HepG2 (cell line): ENCODE measurements around the gene PRKCD. TPM values are rescaled to one million over a fixed set of nuclear protein-coding genes. Genes with fewer than 3 reads are reported as not detected.

Experiments used
- ATAC-seq: fragments of 200-7000 bp; cut with Tn5 transposase; 3 replicates; pipeline ENCODE4 v1.9.1; 2020; ENCODE audit warnings: mild to moderate bottlenecking, moderate library complexity
- BruUV-seq: library from RNA; stranded (reverse); fragments of 400-500 nt; replicated peaks from 2 replicates; lab custom pipeline; 2021; lab: Mats Ljungman, UMichigan
- CTCF ChIA-PET: fragments of 300-600 bp; formaldehyde crosslinking; extraction: SDS; loops from one replicate; lab custom pipeline; 2021; ENCODE audit warnings: low total read pairs, inconsistent platforms, low intra/inter-chr PET ratio; lab: Yijun Ruan, JAX
- POLR2A ChIA-PET: fragments of 350-600 bp; sonication (Branson Sonifier 250); formaldehyde crosslinking; loops from one replicate; lab custom pipeline; 2020; ENCODE audit warnings: antibody characterized with exemption, inconsistent platforms; lab: Yijun Ruan, JAX
- DNase-seq: peaks from one replicate; pipeline ENCODE4 v3.0.0-alpha.2; 2015; ENCODE audit warnings: low spot score
- FAIRE-seq: peaks from 3 replicates; lab custom pipeline; 2011; peaks lifted over from hg19 to GRCh38; lab: Jason Lieb, UNC
- H2AFZ ChIP-seq: one replicate; pipeline ENCODE4 v1.6.1; 2011; ENCODE audit warnings: low read length, inconsistent platforms
- H3K27ac ChIP-seq: fragments of 300-600 bp; 3 replicates; pipeline ENCODE4 v1.8.0; 2011; ENCODE audit warnings: mixed run types, mild to moderate bottlenecking, mixed read lengths, low read length, inconsistent platforms; ENCODE audit not compliant: insufficient read depth; ENCODE audit errors: extremely low read length
- H3K27me3 ChIP-seq, 2 experiments: fragments of 200-600 bp in 1 of 2; 2 replicates in 1 of 2; 3 replicates in 1 of 2; pipeline versions ENCODE4 v1.6.0 to v1.8.0; 2011; ENCODE audit warnings: low read length in 2 of 2, mild to moderate bottlenecking in 2 of 2, moderate library complexity in 2 of 2, inconsistent platforms in 1 of 2; ENCODE audit not compliant: insufficient read depth in 2 of 2, control insufficient read depth in 1 of 2
- H3K36me3 ChIP-seq, 2 experiments: fragments of 200-600 bp in 1 of 2; replicated peaks in 1 of 2; 2 replicates in 1 of 2; 3 replicates in 1 of 2; pipeline versions ENCODE4 v1.5.1 to v1.8.0; 2011; ENCODE audit warnings: low read length in 2 of 2, inconsistent platforms in 1 of 2; ENCODE audit not compliant: insufficient read depth in 2 of 2, control insufficient read depth in 1 of 2
- H3K4me1 ChIP-seq: 2 replicates; pipeline ENCODE4 v1.5.1; 2012; ENCODE audit warnings: low read length, inconsistent platforms; ENCODE audit not compliant: insufficient read depth
- H3K4me2 ChIP-seq: 2 replicates; pipeline ENCODE4 v1.6.0; 2011; ENCODE audit warnings: low read depth, low read length, inconsistent platforms
- H3K4me3 ChIP-seq, 3 experiments: fragments of 200-600 bp in 1 of 3; sonication (generic), shearing (Covaris generic) in 1 of 3; replicated peaks in 1 of 3; 2 replicates each; pipeline ENCODE4 v1.5.1; 2011 to 2016; ENCODE audit warnings: low read length in 3 of 3, inconsistent platforms in 2 of 3, low read depth in 2 of 3, mild to moderate bottlenecking in 2 of 3, control low read depth in 1 of 3, mixed read lengths in 1 of 3; ENCODE audit not compliant: insufficient read depth in 1 of 3
- H3K79me2 ChIP-seq: one replicate; pipeline ENCODE4 v1.6.1; 2011; ENCODE audit warnings: low read length, inconsistent platforms; ENCODE audit not compliant: insufficient read depth
- H3K9ac ChIP-seq: 2 replicates; pipeline ENCODE4 v1.6.0; 2011; ENCODE audit warnings: mild to moderate bottlenecking, low read depth, low read length, inconsistent platforms; ENCODE audit not compliant: insufficient read depth
- H3K9me3 ChIP-seq: 2 replicates; pipeline ENCODE4 v1.5.1; 2012; ENCODE audit warnings: mild to moderate bottlenecking, low read length
- H4K20me1 ChIP-seq: 2 replicates; pipeline ENCODE4 v1.6.0; 2011; ENCODE audit warnings: inconsistent platforms, mild to moderate bottlenecking, low read length, moderate library complexity; ENCODE audit not compliant: insufficient read depth
- ATF5 ChIP-seq: sonication (generic); formaldehyde crosslinking; IDR thresholded peaks from 2 replicates; pipeline ENCODE4 v1.4.0; 2020; ENCODE audit warnings: mild to moderate bottlenecking, low read depth, missing genetic modification reagents
- BCL6 ChIP-seq: IDR thresholded peaks from 2 replicates; pipeline ENCODE4 v1.6.1; 2016; ENCODE audit warnings: missing genetic modification reagents, missing compliant biosample characterization
- ETV5 ChIP-seq: IDR thresholded peaks from 2 replicates; pipeline ENCODE4 v1.6.1; 2018; ENCODE audit warnings: missing biosample characterization, missing genetic modification reagents, inconsistent platforms, borderline replicate concordance
- FOXJ3 ChIP-seq: sonication (generic); formaldehyde crosslinking; IDR thresholded peaks from 2 replicates; pipeline ENCODE4 v1.4.0; 2020; ENCODE audit warnings: missing genetic modification reagents, mild to moderate bottlenecking, borderline replicate concordance
- GZF1 ChIP-seq: sonication (generic); formaldehyde crosslinking; IDR thresholded peaks from 2 replicates; pipeline ENCODE4 v1.5.1; 2020; ENCODE audit warnings: mild to moderate bottlenecking, missing genetic modification reagents
- NBN ChIP-seq: fragments of 450-650 bp; conservative IDR thresholded peaks from 2 replicates; pipeline ENCODE4 v1.6.1; 2017
- PCBP2 ChIP-seq: fragments of 200-400 bp; formaldehyde crosslinking; optimal IDR thresholded peaks from 2 replicates; pipeline ENCODE3; 2018; ENCODE audit warnings: low read length, low read depth; ENCODE audit not compliant: poor library complexity, severe bottlenecking
- RBFOX2 ChIP-seq: fragments of 200-400 bp; formaldehyde crosslinking; IDR thresholded peaks from 2 replicates; pipeline ENCODE4 v1.6.1; 2017; ENCODE audit warnings: low read depth, mild to moderate bottlenecking, low read length
- SNAI1 ChIP-seq: sonication (generic); formaldehyde crosslinking; IDR thresholded peaks from 2 replicates; pipeline ENCODE4 v1.5.0; 2020; ENCODE audit warnings: mild to moderate bottlenecking, missing genetic modification reagents, borderline replicate concordance
- TCF12 ChIP-seq, 2 experiments: fragments of 450-650 bp in 1 of 2; sonication (generic) in 1 of 2; formaldehyde crosslinking in 1 of 2; IDR thresholded peaks; 2 replicates each; pipeline versions ENCODE4 v1.6.1 to v1.8.0; 2017 to 2022; ENCODE audit warnings: antibody characterized with exemption in 1 of 2, mild to moderate bottlenecking in 1 of 2, missing genetic modification reagents in 1 of 2, moderate library complexity in 1 of 2
- ZBTB4 ChIP-seq: sonication (generic); formaldehyde crosslinking; IDR thresholded peaks from 2 replicates; pipeline ENCODE4 v1.4.0; 2020; ENCODE audit warnings: missing genetic modification reagents, mild to moderate bottlenecking, borderline replicate concordance
- ZFP36 ChIP-seq: fragments of 150-350 bp; IDR thresholded peaks from 2 replicates; pipeline ENCODE4 v1.6.1; 2018; ENCODE audit warnings: borderline replicate concordance, low read length, low read depth; ENCODE audit not compliant: partially characterized antibody
- ZFP62 ChIP-seq: sonication (generic); formaldehyde crosslinking; IDR thresholded peaks from 2 replicates; pipeline ENCODE4 v1.4.0; 2020; ENCODE audit warnings: missing genetic modification reagents
- ZMAT3 ChIP-seq: sonication (generic); formaldehyde crosslinking; conservative IDR thresholded peaks from 2 replicates; pipeline ENCODE4 v1.7.0; 2021; ENCODE audit warnings: missing genetic modification reagents
- ZNF24 ChIP-seq: fragments of 450-650 bp; IDR thresholded peaks from 2 replicates; pipeline ENCODE4 v1.6.1; 2017; ENCODE audit warnings: antibody characterized with exemption, mild to moderate bottlenecking
- ZNF577 ChIP-seq: sonication (generic); formaldehyde crosslinking; IDR thresholded peaks from 2 replicates; pipeline ENCODE4 v1.4.0; 2020; ENCODE audit warnings: mild to moderate bottlenecking, low read depth, missing genetic modification reagents, borderline replicate concordance
- ZNF670 ChIP-seq: sonication (generic); formaldehyde crosslinking; IDR thresholded peaks from 2 replicates; pipeline ENCODE4 v1.8.0; 2022; ENCODE audit warnings: mild to moderate bottlenecking, missing genetic modification reagents, borderline replicate concordance
- WGBS: methylation state at CpG from one replicate; pipeline ENCODE4 v1.1.6; 2017; ENCODE audit warnings: low lambda C conversion rate; 5-methylcytosine and 5-hydroxymethylcytosine counted together
- in situ Hi-C: cut with HindIII; loops from 2 replicates; pipeline ENCODE4 v1.10.0; 2017; ENCODE audit warnings: low pct_unique_long_range_greater_than_20kb; ENCODE audit not compliant: extremely low pct_ligation_motif_present
- intact Hi-C: fragments of 100-400 bp; cut with micrococcal nuclease; formaldehyde crosslinking; loops from one replicate; pipeline ENCODE4 v1.10.0; 2022; ENCODE audit not compliant: unreplicated experiment
- polyA plus RNA-seq, 8 experiments: library from polyadenylated mRNA; depleted of rRNA in 3 of 8; stranded (reverse) in 7 of 8; unstranded in 1 of 8; fragments of >200 nt; fragmentation: Illumina TruSeq in 4 of 8; extraction: Trizol in 4 of 8; gene quantifications; 2 replicates each; pipeline versions ENCODE4 v1.2.1 to v1.2.3, GENCODE V29; 2011 to 2016; ENCODE audit warnings: low read depth in 4 of 8, missing spikeins in 1 of 8, mixed read lengths in 1 of 8; ENCODE audit not compliant: insufficient read depth in 1 of 8
- total RNA-seq, 5 experiments: library from RNA; depleted of rRNA; stranded (reverse); fragments of >200 nt; fragmentation: Illumina TruSeq; extraction: Trizol; gene quantifications; 2 replicates each; pipeline ENCODE4 v1.2.3, GENCODE V29; 2016; ENCODE audit warnings: low read depth in 1 of 5
- TF ChIP-seq, protein P1 (sequence below): sonication (generic); formaldehyde crosslinking; IDR thresholded peaks from 2 replicates; pipeline ENCODE4 v1.4.0; 2020; ENCODE audit warnings: mild to moderate bottlenecking, missing genetic modification reagents

Gene PRKCD
- total and polyA plus RNA-seq, 2 of the 13 experiments (the other 11 are each of a cell fraction or from before 2014, with no cell fraction given), result 1.6 to 40.7 TPM

- H3K36me3 ChIP-seq, result peaks cover 37 to 63% of the 10 kb centered on the region in 2 experiments
Observed at GRCh38 chr3:53225181-53225580, 64.2 kb downstream of the PRKCD start.

More at GRCh38 chr3:53225181-53225580, 64.2 kb downstream of the PRKCD start:
- ChIA-PET CTCF (no interaction called here), POLR2A (interaction anchor here (1.1 kb wide), 1 partner anchor 9 kb away, joined by 3 read pairs; no protein-coding TSS in a partner anchor)
- Histone ChIP-seq H3K4me1 (peaks cover 61% of the 10 kb centered on the region), H3K27me3 (no peaks in the 10 kb centered on the region), H3K4me2 (no peak overlapping the region), H2AFZ (no peak overlapping the region), H3K79me2 (no peaks in the 10 kb centered on the region), H3K9me3 (no peaks in the 10 kb centered on the region), H4K20me1 (0 out of 2 replicates have a peak, but pooled peaks cover 3% of the 10 kb centered on the region), H3K27ac (no peak overlapping the region), H3K9ac (no peak overlapping the region), H3K4me3 (no peak overlapping the region)
- intact Hi-C loops (no loop called here), in situ Hi-C loops (no loop called here)
- WGBS, result 95% methylated on average over 5 of the region's 6 CpGs
- DNase-seq (no peak), ATAC-seq (no peak), FAIRE-seq (no peak)
- no TSS peak for BruUV-seq
- no peak for TF ChIP-seq GZF1 (CRISPR knock-in tag)
- TF ChIP-seq, protein P1, sequence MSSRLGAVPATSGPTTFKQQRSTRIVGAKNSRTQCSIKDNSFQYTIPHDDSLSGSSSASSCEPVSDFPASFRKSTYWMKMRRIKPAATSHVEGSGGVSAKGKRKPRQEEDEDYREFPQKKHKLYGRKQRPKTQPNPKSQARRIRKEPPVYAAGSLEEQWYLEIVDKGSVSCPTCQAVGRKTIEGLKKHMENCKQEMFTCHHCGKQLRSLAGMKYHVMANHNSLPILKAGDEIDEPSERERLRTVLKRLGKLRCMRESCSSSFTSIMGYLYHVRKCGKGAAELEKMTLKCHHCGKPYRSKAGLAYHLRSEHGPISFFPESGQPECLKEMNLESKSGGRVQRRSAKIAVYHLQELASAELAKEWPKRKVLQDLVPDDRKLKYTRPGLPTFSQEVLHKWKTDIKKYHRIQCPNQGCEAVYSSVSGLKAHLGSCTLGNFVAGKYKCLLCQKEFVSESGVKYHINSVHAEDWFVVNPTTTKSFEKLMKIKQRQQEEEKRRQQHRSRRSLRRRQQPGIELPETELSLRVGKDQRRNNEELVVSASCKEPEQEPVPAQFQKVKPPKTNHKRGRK (CRISPR knock-in tag), result no peak
- TF ChIP-seq ATF5 (CRISPR knock-in tag), result no peak
- no peak for TF ChIP-seq NBN
- no peak for TF ChIP-seq FOXJ3 (CRISPR knock-in tag)
- no peak for TF ChIP-seq ZNF670
- TF ChIP-seq ZFP36, result no peak
- no peak for TF ChIP-seq TCF12 (IDR thresholded peaks at IDR 0.05)
- no peak for TF ChIP-seq TCF12 (CRISPR knock-in tag; IDR thresholded peaks at IDR 0.05)
- TF ChIP-seq ZFP62 (CRISPR knock-in tag), result no peak
- TF ChIP-seq ZBTB4 (CRISPR knock-in tag), result no peak
- TF ChIP-seq ZNF24, result no peak
- TF ChIP-seq SNAI1 (CRISPR knock-in tag), result no peak
- TF ChIP-seq BCL6 (CRISPR knock-in tag), result no peak
- no peak for TF ChIP-seq ZMAT3 (CRISPR knock-in tag)
- no peak for TF ChIP-seq ETV5 (CRISPR knock-in tag)
- TF ChIP-seq ZNF577 (CRISPR knock-in tag), result no peak
- TF ChIP-seq RBFOX2, result no peak
- TF ChIP-seq PCBP2, result no peak
